ENCODE results near the gene R3HCC1L.
"Not testable (repeated sequence)": the region's sequence is repeated elsewhere in the genome, so short reads cannot be mapped to it uniquely, and the experiment has no call there.

The R3HCC1L gene

GRCh38 chr10:98172495-98172894 lies 38.0 kb downstream of the R3HCC1L start:
- DNase-seq (ENCODE audit: low read depth in 3 of 3), result no peak

GRCh38 chr10:98173260-98173659 lies 38.8 kb downstream of the R3HCC1L start:
- no peak for DNase-seq (ENCODE audit: low read depth in 3 of 3)

- DNase-seq (ENCODE audit: low read depth in 3 of 3), result not testable (repeated sequence)
Observed at GRCh38 chr10:98182351-98182915, 48.0 kb downstream of the R3HCC1L start.

DNA sequence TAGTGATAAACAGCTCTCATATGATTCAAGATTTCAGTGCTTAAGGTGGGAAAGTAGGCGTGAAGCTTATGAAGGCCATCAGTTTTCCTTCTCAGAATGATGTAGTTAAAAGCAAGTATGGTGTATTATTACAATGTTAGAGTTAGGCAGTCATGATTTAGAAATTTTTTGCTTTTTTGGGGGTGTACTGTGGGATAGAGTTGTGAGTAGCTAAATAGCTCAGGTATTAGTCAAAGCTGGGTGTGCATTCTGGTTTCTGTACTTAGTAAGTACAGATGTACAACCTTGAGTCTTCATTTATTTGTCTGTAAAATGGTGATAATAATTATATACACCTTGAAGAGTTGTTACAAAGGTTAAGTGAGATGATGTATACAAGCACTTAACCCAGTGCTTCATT lies 52.2 kb downstream of the R3HCC1L start:
- DNase-seq (ENCODE audit: low read depth in 3 of 3), result no peak

DNA sequence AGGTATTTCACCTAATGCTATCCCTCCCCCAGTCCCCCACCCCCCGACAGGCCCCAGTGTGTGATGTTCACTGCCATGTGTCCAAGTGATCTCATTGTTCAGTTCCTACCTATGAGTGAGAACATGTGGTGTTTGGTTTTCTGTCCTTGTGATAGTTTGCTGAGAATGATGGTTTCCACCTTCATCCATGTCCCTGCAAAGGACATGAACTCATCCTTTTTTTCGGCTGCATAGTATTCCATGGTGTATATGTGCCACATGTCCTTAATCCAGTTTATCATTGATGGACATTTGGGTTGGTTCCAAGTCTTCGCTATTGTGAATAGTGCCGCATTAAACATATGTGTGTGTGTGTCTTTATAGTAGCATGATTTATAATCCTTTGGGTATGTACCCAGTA lies 56.3 kb downstream of the R3HCC1L start:
- not testable (repeated sequence) for DNase-seq (ENCODE audit: low read depth in 3 of 3)

DNA sequence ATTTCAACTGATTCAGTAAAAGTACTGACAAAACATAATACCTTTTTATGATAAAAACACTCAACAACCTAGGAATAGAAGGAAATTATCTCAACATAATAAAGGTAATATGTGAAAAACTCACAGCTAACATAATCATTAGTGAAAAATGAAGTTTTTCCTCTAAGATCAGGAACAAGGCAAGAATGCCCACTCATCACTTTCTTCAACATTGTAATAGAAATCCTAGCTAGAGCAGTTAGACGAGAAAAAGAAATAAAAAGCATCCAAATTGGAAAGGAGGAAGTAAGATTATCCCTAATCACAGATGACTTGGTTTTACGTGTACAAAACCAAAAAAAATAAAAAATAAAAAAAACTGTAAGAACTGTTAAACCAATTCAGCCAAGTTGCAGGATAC lies 58.6 kb downstream of the R3HCC1L start:
- no peak for DNase-seq (ENCODE audit: low read depth in 3 of 3)

DNA sequence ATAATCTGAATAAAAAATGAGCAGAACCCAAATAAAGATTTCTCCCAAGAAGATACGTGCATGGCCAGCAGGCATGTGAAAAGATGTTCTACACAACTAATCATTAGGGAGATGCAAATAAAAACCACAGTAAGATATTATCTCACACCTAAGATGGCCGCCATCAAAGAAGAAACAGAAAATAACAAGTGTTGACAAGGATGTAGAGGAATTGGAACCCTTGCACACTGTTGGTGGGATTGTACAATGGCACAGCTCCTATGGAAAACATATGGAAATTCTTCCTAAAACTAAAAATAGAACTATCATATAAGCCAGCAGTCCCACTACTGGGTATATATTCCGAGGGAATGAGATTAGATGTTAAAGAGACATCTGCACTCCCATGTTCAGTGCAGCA lies 60.2 kb downstream of the R3HCC1L start:
- DNase-seq (ENCODE audit: low read depth in 3 of 3), result no peak

DNA sequence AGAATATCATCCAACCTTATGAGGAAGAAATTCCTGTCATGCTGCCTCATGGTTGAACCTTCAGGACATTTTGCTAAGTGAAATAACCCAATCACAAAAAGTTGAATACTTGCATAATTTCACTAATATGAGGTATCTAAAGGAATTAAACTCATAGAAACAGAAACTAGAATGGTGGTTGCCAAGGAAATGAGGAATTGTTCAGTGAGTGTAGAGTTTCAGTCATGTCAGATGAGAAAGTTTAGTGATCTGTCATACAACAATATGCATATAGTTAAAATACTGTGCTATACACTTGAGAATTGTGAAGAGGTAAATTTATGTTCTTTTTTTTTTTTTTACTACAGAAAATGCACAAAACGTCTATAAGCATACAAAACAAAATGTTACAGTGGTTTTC lies 60.7 kb downstream of the R3HCC1L start:
- no peak for DNase-seq (ENCODE audit: low read depth in 3 of 3)

DNA sequence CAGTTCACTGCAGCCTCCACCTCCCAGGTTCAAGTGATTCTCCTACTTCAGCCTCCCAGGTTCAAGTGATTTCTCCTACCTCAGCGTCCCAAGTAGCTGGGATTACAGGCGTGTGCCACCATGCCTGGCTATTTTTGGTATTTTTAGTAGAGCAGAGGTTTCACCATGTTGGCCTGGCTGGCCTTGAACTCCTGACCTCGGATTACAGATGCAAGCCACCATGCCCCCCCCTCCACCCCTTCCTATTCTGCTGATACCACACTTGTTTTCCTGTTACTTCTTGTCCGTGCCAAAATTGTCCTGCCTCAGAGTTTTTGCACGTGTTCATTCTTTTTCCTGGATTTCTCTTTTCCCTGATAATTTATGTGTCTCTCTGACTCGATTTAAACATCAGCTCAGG lies 62.5 kb downstream of the R3HCC1L start:
- DNase-seq (ENCODE audit: low read depth in 3 of 3), result no peak

DNA sequence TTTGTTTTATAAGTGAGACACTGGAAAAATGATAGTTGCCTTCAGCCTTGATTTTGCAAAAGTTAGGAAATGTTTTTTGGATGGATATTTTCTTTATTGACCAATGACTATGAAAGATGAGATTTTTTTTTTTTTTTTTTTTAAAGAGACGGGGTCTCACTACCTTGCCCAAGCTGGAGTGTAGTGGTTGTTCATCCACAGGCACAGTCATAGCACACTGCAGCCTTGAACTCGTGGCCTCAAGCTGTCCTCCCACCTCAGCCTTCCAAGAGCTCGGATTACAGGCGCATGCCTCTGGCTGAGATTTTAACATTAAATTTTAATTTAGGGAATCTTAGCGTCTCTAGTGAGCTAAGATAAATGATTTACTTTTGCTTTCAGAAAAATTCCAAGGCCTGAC lies 67.3 kb downstream of the R3HCC1L start:
- DNase-seq (ENCODE audit: low read depth in 3 of 3), result no peak

- DNase-seq (ENCODE audit: low read depth in 3 of 3), result no peak
Observed at GRCh38 chr10:98202378-98202777, 67.9 kb downstream of the R3HCC1L start.

- no peak for DNase-seq (ENCODE audit: low read depth in 3 of 3)
Observed at GRCh38 chr10:98205351-98205750, 70.9 kb downstream of the R3HCC1L start.

GRCh38 chr10:98208925-98209324 lies 74.5 kb downstream of the R3HCC1L start:
- no peak for DNase-seq (ENCODE audit: low read depth in 3 of 3)

DNA sequence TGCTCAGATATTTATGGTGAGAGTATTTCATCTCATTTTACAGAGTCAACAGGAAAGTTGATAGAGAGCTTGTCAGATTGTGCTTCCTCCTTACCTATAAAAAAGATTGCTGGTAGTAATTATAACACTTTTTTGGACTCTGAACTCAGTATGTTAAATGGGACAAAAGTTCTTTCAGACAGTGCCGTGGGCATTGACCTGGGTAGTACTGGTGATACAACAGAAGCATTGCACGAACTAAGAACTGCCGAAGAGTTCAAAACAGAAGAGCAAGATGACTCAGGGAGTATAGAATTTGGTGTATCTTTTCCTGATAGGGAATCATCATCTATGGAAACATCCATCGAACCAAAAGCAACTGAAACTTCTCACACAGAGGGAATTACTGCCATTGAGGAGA lies 75.0 kb downstream of the R3HCC1L start:
- DNase-seq (ENCODE audit: low read depth in 3 of 3), result no peak

DNA sequence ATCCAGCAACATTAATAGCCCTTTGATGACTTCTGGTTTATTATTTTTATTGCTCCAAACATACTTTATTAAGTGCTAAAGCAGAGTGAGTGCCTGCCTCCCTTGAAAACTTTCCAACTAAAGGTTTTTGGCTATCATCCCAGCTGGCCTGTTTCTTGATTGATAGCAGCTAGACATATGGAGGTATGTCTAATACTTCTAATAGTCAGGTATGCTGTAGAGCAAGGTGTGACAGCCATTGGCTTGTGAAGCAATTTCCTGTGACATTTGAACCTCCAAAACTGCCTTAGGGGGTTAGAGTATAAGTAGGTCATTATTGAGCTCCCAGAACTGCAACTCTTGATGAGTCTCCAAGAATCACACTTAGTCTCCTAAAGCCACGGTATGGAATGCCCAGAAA lies 77.7 kb downstream of the R3HCC1L start:
- DNase-seq (ENCODE audit: low read depth in 3 of 3), result no peak

GRCh38 chr10:98213740-98214139 lies 79.3 kb downstream of the R3HCC1L start:
- DNase-seq (ENCODE audit: low read depth in 3 of 3), result no peak

GRCh38 chr10:98215373-98215772 lies 80.9 kb downstream of the R3HCC1L start:
- no peak for DNase-seq (ENCODE audit: low read depth in 3 of 3)

- DNase-seq (ENCODE audit: low read depth in 3 of 3), result no peak
Observed at GRCh38 chr10:98217801-98218200, 83.3 kb downstream of the R3HCC1L start.

- DNase-seq (ENCODE audit: low read depth in 3 of 3), result no peak
Observed at GRCh38 chr10:98223874-98224273, 89.4 kb downstream of the R3HCC1L start.

- DNase-seq (ENCODE audit: low read depth in 3 of 3), result no peak
Observed at GRCh38 chr10:98224509-98224908, 90.1 kb downstream of the R3HCC1L start.

DNA sequence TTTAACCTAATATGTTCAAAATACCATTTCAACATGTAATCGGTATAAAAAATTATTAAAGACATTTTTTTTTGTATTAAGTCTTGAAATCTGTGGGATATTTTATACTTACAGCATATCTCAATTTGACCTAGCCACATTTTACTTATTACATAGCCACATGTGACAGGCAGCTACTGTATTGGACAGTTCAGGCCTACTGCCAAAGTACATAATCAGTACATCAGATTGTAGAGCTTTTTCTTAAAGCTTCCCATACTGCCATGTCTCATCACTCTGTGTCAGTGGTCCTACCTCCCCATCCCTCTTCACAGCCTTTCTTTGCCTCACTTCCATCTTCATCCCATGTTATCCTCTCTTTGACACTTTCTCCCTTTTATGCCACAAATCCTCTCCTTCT lies 90.5 kb downstream of the R3HCC1L start:
- DNase-seq (ENCODE audit: low read depth in 3 of 3), result no peak

- no peak for DNase-seq (ENCODE audit: low read depth in 3 of 3)
Observed at GRCh38 chr10:98226508-98227144, 92.2 kb downstream of the R3HCC1L start.

DNA sequence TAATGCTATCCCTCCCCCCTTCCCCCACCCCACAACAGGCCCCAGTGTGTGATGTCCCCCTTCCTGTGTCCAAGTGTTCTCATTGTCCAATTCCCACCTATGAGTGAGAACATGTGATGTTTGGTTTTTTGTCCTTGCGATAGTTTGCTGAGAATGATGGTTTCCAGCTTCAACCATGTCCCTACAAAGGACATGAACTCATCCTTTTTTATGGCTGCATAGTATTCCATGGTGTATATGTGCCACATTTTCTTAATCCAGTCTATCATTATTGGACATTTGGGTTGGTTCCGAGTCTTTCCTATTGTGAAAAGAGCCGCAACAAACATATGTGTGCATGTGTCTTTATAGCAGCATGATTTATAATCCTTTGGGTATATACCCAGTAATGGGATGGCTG lies 93.3 kb downstream of the R3HCC1L start:
- not testable (repeated sequence) for DNase-seq (ENCODE audit: low read depth in 3 of 3)

DNA sequence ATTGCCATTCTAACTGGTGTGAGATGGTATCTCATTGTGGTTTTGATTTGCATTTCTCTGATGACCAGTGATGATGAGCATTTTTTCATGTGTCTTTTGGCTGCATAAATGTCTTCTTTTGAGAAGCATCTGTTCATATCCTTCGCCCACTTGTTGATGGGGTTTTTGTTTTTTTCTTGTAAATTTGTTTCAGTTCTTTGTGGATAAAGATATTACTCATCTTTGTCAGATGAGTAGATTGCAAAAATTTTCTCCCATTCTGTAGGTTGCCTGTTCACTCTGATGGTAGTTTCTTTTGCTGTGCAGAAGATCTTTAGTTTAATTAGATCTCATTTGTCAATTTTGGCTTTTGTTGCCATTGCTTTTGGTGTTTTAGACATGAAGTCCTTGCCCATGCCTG lies 93.8 kb downstream of the R3HCC1L start:
- not testable (repeated sequence) for DNase-seq (ENCODE audit: low read depth in 3 of 3)
